Effector CD4-positive, alpha-beta T cell (primary cell): ENCODE measurements around the gene FHL3.

Experiments used
- DNase-seq: peaks from one replicate; pipeline ENCODE4 v3.0.0-alpha.2; 2020

Gene FHL3

DNA sequence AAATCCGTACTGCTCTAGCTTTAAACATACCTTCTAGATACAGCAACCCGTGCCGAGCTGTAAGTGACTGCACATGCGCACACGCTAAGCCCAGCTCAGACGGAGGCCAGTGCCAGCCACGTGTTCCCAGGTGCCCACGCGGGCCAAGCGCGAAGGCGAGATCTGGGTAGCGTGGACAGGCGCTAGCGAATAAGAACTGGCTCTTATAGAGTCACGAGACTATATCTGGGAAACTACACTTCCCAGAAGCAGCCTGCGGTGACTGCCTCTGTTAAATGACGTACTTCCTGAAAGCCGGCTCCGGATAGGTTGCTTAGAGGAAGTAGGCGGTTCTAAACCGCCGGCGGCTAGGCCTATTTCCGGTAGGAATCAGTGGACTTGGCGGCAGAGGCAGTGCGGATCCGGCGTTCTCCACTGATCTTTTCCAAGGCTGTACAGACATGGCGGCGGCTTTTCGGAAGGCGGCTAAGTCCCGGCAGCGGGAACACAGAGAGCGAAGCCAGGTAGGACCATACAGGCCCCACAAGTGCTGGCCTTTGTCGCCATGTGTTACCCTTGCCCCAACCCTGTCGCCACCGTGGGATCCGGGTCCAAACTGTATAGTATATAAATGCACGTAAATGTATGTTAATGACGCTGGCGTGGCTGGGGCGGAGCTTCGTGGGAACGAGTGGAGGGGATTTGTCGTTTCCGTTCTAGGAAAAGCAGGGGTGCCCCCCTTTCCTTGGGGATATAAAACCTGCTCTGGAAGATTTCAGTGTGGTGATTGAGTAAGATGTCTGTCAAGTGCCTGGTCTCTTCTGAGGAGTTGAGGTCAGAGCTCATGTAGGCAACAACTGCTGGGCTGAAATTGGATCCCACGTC, 7.3 kb upstream of the FHL3 start, which contains the start of gene UTP11:
UTP11 (plus strand) TSS at position 372 of the 864 bp plus-strand sequence; CDS start at position 441, 69 bp downstream.
- peak; percentile 83 for DNase-seq

- DNase-seq, result no peak
Observed at GRCh38 chr1:38009841-38010180, 4.5 kb upstream of the FHL3 start.

DNA sequence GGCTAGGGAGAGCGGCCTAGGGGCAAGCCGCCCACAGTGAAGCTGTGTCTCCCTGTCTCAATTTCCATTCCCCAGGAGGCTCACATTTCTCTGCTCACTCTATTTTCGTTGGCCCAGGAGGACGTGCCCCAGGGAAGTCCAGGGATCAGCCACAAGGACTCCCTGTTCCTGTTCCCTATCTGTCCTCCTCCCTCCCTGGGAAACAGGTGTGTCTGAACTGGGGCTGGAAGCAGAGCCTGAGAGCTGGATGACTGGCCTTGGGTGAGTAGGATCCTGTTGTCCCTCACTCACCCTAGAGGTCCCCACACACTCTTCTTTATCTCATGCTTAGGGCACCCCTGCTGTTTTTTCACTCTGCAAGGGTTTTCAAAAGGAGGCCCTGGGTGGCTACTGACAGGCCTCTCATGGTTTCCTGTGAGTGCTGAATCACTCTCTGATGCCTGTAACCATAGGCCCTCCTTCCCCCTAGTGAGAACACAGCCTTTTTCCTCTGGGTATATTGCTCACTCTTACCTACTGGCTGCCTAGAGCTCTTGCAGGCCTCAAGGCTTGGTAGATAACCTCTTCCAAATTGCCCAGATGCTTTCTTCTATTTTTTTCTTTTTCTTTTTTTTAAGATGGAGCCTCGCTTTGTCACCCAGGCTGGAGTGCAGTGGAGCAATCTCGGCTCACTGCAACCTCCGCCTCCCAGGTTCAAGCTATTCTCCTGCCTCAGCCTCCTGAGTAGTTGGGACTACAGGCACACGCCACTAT, 4.0 kb upstream of the FHL3 start:
- no peak for DNase-seq

GRCh38 chr1:38006008-38006828, 904 bp upstream of the FHL3 start:
- DNase-seq, result no peak

- no peak for DNase-seq
Observed at GRCh38 chr1:38004284-38005108, 818 bp downstream of the FHL3 start.

DNA sequence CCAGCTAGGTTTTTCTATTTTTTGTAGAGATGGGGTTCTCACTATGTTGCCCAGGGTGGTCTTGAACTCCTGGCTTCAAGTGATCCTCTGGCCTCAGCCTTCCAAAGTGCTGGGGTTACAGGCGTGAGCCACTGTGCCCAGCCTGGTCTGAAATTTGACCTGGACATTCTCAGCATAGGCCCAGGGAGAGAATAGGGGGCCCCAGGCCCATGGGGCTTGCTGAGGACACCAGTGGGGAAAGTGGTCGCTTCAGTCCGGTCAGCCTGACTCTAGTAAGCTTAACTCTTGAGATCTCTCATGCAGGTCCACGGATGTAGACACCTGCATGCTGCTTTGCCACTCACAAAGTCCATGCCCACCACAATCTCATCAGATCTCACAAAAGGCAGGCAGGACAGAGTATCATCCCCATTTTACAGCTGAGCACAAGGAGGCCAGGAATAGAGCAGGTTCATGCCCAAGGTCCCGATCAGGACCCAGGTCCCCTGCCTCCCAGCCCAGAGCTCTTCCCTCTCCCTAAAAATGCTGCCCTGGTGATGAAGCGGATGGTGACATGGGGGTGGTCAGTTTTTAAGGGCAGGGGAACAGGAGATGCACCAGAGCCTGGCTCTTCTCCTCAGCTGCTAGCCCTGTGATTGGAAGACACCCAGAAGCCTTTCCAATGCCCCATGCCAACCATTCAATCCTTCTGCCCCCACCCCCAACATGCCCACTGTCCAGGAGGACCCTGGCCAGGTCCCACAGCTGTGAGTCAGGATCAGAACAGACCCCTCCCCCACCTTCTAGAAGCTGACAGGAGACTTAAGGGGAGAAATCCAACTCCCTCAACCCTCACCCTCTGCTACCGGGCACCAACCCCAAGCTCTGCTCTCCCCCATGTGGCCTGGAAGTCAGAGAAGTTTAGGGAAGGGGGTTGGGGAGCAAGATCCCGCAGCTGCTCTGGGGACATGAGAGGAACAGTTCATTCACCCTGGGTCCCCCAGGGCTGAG, 1.8 kb downstream of the FHL3 start:
- no peak for DNase-seq

DNA sequence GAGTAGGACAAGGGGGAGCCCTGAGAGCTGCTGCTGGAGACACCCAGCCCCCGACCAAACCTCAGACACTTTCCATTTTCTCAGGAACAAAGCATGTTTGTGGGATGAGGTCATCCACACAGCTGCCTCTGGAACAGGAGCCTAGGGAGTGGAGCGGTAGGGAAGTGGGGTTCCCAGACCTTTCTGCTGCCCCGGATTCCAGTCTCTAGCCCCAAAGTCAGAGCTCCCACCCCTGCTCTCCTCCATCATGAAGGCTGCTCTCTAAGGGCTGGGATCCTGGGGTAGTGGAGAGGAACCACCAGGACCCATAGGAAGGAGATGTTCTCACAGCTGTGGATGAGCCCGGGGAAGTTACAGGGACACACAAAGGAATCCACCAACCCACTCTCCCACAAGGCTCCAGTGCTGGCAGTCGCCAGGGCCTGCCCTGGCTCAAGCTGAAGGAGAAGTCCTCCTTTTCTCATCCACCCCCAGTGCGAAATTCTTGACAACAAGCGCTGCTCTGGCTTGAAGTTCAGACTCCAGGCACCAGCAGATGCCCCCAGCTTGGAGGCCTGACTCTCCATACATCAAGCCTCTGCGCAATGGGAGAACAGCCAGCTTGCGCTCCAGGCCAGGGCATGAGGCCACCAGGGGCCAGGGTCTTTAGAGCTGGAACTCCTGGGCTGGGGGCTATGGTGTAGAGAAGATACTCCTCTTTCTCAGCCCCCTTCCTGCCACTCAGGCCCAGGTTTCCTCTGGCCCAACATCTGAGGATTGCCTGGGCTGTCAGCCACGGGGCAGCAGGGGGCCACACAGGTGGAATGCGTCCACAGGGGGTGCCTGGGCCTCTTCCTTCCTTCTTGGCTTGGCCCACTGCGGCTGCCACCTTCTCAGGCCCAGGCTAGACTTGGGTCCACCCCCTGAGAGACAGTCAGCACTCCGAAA, 4.5 kb downstream of the FHL3 start:
- DNase-seq, result no peak

DNA sequence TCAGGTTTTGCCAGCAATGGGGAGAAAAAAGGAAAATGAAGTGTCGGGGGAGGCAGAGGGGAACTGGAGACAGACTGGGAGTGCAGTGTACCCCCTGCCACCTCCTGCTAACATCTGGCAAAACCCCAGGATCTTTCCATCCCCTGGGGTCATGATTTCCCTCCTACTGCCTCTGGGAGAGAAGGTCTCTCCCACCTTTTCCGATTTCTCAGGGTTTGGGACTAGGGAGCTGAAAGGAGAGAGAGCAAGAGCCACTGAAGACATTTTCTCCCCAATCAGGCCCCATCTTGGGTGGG, 5.1 kb downstream of the FHL3 start:
- DNase-seq, result no peak

DNA sequence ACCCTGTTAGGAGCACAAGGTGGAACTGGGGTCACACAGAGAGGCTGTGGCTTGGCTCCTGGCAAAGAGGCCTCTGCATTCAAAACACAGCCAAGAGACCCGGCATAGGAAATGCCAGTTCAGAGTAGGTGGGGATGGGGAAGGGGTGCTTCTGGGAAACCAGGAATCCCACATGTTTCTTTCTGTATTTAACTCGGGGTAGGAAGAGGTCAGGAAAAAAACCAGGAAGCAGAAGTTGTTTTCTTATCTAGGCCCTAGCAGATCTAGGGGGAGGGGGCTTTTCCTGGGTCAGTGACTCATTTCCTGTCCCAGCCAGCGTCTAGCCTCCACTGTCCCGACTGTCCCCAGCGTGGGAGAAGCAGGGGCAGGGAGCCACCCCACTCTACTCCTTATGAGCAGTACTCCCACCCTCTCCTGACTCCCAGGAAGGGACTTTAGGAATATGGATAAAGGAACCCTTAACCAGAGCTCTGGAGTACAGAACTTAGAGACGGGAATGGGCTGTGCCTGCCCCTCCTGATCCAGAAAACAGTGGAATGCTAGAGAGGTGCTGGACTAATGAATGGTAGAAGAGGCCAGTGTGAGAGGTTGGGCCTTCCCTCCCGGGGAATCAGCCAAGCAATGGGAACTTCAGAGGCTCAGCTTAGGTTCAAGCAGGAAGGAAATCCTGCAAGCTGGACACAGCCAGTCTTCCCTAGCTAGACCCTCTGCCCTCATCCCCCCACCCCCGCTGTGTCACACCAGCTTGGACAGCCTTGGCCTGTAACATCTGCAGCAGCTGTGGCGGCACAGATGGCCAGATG, 5.7 kb downstream of the FHL3 start:
- DNase-seq, result no peak

GRCh38 chr1:37998913-37999429, 6.3 kb downstream of the FHL3 start:
- DNase-seq, result no peak

DNA sequence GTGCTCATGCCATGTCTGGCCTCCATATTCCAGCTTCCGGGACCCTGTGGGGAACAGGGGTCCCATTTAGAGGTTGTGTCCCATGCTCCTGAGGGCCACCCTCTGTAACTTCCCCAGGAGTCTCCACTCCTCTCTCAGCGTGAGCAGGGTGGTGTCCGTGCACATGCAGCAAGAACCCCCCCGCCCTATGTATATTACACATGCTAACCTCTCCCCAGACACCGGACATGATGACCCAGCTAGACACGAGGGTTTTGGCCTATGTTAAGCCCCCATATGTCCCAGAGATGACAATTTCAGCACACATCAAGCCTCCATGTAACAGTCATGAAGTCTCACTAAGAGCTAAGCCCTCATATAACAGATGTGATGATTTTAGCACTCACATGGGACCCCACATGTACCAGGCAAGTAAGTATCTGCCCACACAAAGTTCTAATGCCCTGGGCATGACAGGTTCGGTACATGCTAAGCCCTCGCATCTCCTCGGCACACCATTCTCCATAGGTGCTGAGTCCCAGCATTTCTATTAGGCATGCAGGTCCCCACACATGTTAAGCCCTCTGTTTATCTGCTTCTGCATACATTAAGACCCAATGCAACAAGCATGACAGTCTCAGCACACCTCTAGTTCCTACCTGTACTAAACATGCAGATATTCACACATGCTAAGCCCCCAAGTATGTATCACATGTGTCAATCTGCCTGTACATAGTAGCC, 7.1 kb downstream of the FHL3 start:
- no peak for DNase-seq

DNA sequence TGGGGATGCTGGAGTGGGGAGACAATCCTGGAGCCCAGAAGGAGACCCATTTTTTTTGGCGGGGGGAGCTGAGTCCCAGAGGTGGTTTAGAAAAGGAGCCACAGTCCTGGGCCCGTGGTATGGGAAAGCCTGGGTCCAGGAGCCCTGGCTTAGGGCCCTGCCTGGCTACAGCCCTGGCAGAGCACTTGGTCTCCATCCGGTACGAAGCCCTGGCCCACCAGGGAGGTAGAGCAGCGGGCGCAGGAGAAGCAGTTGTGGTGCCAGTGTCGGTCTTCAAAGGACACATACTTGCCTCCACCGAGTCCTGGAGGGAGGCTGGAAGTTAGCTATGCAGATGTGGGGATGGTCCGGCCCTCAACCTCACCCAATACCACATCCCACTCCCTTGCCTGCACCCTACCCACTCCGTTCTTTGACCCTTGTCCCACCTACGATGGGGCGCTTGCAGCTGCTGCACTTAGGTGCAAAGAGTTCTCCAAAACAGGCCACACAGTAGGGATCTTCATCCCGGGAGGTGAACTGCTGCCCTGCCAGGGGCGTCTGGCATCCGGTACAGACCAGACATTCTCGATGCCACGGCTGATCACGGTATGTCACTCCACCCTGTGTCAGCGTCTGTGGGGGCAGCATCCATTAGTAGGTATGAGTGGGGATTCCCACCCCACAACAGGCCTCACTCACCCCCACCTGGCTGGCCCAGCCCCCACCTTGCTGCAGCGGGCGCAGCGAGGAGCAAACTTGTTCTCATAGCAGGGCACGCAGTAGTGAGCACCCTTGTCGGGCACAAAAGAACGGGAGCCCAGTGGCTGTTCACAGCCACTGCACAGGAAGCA, 7.8 kb downstream of the FHL3 start:
- no peak for DNase-seq

GRCh38 chr1:37995751-37996345, 9.5 kb downstream of the FHL3 start:
- no peak for DNase-seq

DNA sequence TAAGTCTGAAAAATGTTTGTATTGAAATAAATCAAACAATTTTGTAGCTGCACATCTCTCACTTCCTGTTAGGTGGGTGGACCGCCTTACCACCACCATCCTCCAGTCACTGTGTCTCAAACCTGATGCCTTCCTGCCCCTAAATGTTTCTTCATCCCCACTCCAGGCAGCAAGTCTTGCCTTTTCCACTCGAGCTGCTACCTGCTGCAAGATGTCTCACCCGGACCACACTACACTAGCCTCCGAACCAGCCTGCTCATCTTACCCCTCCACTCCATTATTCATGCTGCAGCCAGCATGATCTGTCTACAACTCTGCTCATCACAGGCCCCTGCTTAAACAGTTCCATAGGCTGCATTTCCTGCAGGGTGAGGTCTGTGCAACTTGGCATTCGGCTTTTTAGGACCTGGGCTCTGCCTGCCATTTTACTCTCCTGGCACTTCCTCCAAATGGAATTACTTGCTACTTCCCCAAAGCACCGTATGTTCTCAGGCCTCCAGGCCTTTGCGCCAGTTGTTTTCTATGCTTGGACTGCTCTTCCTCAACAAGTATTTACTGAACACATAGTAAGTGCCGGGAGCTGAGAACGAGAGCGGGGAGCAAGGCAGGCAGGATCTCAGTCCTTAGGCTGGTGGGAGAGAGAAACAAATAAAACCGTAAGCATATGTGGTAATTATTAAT, 10.3 kb downstream of the FHL3 start:
- DNase-seq, result no peak

GRCh38 chr1:37989361-37989930, 15.9 kb downstream of the FHL3 start:
- peak; percentile 32 for DNase-seq

DNA sequence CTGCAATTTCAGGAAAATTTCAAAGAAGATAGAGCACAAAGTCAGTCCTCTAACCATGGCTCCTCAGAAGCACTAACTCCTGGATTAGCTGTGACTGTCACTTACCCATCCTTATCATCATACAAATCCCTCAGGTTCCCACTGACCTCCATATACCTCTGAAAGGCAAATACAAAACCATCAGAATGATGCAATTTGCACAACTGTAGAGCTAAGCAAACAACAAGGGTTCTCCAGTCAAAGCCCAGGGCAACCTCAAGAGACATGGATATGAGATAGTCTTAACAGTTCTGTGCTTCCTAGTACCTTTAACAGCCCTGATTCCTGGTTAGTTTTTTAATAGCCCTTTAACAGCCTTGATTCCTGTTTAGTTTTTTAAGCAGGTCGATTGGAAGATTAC, 17.6 kb downstream of the FHL3 start:
- no peak for DNase-seq
